Esophagus muscularis mucosa (tissue), 4 donors: ENCODE measurements around the gene NCR3LG1.

ENCODE experiments used
- EP300 ChIP-seq: sonication (generic); formaldehyde crosslinking; IDR thresholded peaks from one replicate; pipeline ENCODE4 v1.6.1; 2017; ENCODE audit warnings: antibody characterized with exemption
- POLR2A ChIP-seq: fragments of 450-650 bp; IDR thresholded peaks from one replicate; pipeline ENCODE4 v1.6.1; 2017; ENCODE audit warnings: antibody characterized with exemption, moderate library complexity, mild to moderate bottlenecking, low read depth
- POLR2AphosphoS5 ChIP-seq, 2 donors: sonication (generic); formaldehyde crosslinking; IDR thresholded peaks; one replicate each; pipeline ENCODE4 v1.6.1; 2017; ENCODE audit warnings: antibody characterized with exemption in 2 of 2
- TF ChIP-seq, protein P1 (sequence below), 3 experiments: fragments of 200-600 bp in 2 of 3; fragments of 450-650 bp in 1 of 3; sonication (generic) in 2 of 3; IDR thresholded peaks; one replicate each; pipeline ENCODE4 v1.5.1; 2017 to 2019; ENCODE audit warnings: antibody characterized with exemption in 3 of 3, mild to moderate bottlenecking in 2 of 3, moderate library complexity in 1 of 3

DNA sequence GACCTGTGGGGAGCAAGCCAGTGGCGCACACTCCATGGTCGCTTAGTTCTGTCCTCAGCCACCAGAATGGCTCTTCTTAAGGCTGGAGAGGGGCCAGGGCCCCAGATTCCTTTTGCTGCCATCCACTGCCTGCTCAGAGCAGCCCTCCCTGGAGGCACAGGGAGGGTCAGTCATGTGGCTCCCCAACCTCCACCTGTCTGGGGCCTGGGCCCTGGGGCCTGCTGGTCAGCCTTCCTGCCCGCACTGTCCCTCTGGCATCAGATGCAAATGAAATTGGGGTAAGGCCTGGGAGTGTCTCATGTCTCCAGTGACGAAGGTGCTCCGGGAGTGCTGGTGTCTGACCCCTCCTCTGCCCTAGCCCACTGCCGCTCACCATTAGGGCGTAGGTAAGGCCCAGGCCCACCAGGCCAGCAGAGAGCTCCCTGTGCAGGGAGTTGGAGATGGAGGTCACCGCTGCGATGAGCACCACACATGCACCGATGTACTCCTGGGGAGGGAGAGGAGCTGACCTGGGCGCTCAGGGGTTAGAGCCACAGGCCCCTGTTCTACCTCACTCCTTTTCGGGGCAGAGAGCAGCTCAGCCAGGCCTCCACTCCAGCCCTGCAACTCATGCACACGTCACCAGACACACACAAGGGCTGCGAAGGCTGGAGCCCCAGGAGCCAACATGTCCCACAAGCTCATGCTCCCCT lies 45.9 kb downstream of the NCR3LG1 start:
- TF ChIP-seq, protein P1, sequence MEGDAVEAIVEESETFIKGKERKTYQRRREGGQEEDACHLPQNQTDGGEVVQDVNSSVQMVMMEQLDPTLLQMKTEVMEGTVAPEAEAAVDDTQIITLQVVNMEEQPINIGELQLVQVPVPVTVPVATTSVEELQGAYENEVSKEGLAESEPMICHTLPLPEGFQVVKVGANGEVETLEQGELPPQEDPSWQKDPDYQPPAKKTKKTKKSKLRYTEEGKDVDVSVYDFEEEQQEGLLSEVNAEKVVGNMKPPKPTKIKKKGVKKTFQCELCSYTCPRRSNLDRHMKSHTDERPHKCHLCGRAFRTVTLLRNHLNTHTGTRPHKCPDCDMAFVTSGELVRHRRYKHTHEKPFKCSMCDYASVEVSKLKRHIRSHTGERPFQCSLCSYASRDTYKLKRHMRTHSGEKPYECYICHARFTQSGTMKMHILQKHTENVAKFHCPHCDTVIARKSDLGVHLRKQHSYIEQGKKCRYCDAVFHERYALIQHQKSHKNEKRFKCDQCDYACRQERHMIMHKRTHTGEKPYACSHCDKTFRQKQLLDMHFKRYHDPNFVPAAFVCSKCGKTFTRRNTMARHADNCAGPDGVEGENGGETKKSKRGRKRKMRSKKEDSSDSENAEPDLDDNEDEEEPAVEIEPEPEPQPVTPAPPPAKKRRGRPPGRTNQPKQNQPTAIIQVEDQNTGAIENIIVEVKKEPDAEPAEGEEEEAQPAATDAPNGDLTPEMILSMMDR (IDR thresholded peaks at IDR 0.05): no peak
- TF ChIP-seq EP300 (no peak), POLR2AphosphoS5 (IDR thresholded peaks at IDR 0.05) (no peak), POLR2A (no peak)
